Measurements from ENCODE around the gene MTUS2.

Gene MTUS2

DNA sequence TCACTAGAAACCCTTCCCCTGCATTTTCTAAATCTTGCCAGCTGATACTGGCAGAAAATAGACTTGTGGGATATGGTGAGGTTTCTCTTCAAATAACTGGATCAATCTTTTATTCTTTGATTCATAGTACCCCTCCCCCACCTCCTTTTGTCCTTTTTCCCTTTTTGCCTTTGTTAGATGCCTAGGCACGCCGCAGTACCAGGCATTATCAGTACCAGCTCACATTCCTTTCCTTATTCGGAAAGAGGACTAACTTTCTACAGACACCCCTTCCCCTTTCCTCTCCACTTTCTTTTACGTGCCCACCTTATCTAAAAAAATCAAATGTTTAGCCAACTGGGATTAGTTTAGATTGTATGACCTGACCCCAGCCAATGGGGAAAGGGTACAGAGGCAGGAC lies 226.4 kb downstream of the MTUS2 start:
- H4K20me1 ChIP-seq (ENCODE audit: control insufficient read depth, insufficient read depth, low read depth, low read length): no peaks in the 10 kb centered on the region
- H3K4me1 ChIP-seq (ENCODE audit: control insufficient read depth, low read length): no peaks in the 10 kb centered on the region
- H3K4me2 ChIP-seq (ENCODE audit: low read length): no peak overlapping the region
- H3K27ac ChIP-seq (ENCODE audit: low read depth, low read length): no peak overlapping the region
- no peaks in the 10 kb centered on the region for H3K9me3 ChIP-seq (ENCODE audit: control insufficient read depth, insufficient read depth, low read length)
- no peaks in the 10 kb centered on the region for H3K27me3 ChIP-seq (ENCODE audit: control insufficient read depth, low read length)
- H3K4me3 ChIP-seq (ENCODE audit: low read length): no peak overlapping the region
- no peaks in the 10 kb centered on the region for H3F3A ChIP-seq (ENCODE audit: control insufficient read depth, insufficient read depth)
- no peaks in the 10 kb centered on the region for H3K36me3 ChIP-seq (ENCODE audit: control insufficient read depth, low read length)
- H3K9me2 ChIP-seq (replicated peaks; ENCODE audit: control insufficient read depth, low read length): no peaks in the 10 kb centered on the region
- TF ChIP-seq, protein P1, sequence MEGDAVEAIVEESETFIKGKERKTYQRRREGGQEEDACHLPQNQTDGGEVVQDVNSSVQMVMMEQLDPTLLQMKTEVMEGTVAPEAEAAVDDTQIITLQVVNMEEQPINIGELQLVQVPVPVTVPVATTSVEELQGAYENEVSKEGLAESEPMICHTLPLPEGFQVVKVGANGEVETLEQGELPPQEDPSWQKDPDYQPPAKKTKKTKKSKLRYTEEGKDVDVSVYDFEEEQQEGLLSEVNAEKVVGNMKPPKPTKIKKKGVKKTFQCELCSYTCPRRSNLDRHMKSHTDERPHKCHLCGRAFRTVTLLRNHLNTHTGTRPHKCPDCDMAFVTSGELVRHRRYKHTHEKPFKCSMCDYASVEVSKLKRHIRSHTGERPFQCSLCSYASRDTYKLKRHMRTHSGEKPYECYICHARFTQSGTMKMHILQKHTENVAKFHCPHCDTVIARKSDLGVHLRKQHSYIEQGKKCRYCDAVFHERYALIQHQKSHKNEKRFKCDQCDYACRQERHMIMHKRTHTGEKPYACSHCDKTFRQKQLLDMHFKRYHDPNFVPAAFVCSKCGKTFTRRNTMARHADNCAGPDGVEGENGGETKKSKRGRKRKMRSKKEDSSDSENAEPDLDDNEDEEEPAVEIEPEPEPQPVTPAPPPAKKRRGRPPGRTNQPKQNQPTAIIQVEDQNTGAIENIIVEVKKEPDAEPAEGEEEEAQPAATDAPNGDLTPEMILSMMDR (IDR thresholded peaks at IDR 0.05; ENCODE audit: low read depth, low read length, poor library complexity, severe bottlenecking): no peak
- TF ChIP-seq EZH2phosphoT487 (IDR thresholded peaks at IDR 0.05; ENCODE audit: borderline replicate concordance, low read length): no peak
- no peaks in the 10 kb centered on the region for H3K79me2 ChIP-seq (ENCODE audit: control insufficient read depth, low read length)

DNA sequence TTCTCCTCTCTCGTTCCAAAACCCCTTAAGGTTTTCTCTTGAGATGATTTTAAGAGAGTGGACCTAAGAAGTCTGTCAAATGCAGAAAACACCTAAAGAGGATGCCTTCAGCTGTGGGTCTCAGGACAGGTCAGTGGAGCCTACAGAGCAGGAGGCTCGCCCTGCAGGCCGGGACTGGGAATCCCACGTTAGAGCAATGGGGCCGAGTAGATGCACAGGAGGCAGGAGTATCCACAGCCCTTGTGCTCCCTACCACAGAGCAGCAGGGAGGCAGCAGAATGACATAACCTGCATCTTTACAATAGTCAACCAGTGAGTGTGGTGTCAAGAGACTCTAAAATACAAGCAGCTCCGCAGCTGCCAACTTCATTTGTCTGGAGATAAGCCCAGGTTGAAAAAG lies 229.4 kb downstream of the MTUS2 start:
- no peak overlapping the region for H3K4me3 ChIP-seq (ENCODE audit: low read length)
- TF ChIP-seq, protein P1 (IDR thresholded peaks at IDR 0.05; ENCODE audit: low read depth, low read length, poor library complexity, severe bottlenecking): no peak
- TF ChIP-seq EZH2phosphoT487 (IDR thresholded peaks at IDR 0.05; ENCODE audit: borderline replicate concordance, low read length): no peak
- no peaks in the 10 kb centered on the region for H3K27me3 ChIP-seq (ENCODE audit: control insufficient read depth, low read length)
- H3K79me2 ChIP-seq (ENCODE audit: control insufficient read depth, low read length): no peaks in the 10 kb centered on the region
- no peaks in the 10 kb centered on the region for H3F3A ChIP-seq (ENCODE audit: control insufficient read depth, insufficient read depth)
- H3K9me2 ChIP-seq (replicated peaks; ENCODE audit: control insufficient read depth, low read length): no peaks in the 10 kb centered on the region
- H3K4me1 ChIP-seq (ENCODE audit: control insufficient read depth, low read length): no peaks in the 10 kb centered on the region
- no peak overlapping the region for H3K4me2 ChIP-seq (ENCODE audit: low read length)
- H4K20me1 ChIP-seq (ENCODE audit: control insufficient read depth, insufficient read depth, low read depth, low read length): no peaks in the 10 kb centered on the region
- no peaks in the 10 kb centered on the region for H3K36me3 ChIP-seq (ENCODE audit: control insufficient read depth, low read length)
- H3K27ac ChIP-seq (ENCODE audit: low read depth, low read length): no peak overlapping the region
- no peaks in the 10 kb centered on the region for H3K9me3 ChIP-seq (ENCODE audit: control insufficient read depth, insufficient read depth, low read length)

DNA sequence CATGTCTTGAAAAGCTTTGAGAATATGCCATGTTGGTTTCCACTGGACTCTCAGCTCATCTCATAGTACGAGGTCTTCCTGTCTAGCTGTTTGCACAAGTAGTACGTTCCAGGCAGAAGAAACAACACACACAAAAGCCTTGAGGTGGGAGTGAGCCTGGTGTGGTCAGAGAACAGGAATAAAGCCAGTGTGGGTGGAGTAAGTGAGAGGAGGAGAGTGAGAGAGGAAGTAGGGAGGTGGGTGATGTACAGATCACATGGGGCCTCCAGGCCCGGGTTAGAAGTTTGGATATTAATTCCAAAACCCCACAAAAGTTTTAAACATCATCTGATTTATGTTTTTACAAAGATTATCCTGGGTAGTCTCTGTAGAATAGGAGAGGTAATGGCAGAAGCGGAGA lies 230.6 kb downstream of the MTUS2 start:
- no peak overlapping the region for H3K4me3 ChIP-seq (ENCODE audit: low read length)
- no peaks in the 10 kb centered on the region for H3F3A ChIP-seq (ENCODE audit: control insufficient read depth, insufficient read depth)
- no peaks in the 10 kb centered on the region for H3K36me3 ChIP-seq (ENCODE audit: control insufficient read depth, low read length)
- H3K27me3 ChIP-seq (ENCODE audit: control insufficient read depth, low read length): no peaks in the 10 kb centered on the region
- no peaks in the 10 kb centered on the region for H4K20me1 ChIP-seq (ENCODE audit: control insufficient read depth, insufficient read depth, low read depth, low read length)
- TF ChIP-seq, protein P1 (IDR thresholded peaks at IDR 0.05; ENCODE audit: low read depth, low read length, poor library complexity, severe bottlenecking): no peak
- TF ChIP-seq EZH2phosphoT487 (IDR thresholded peaks at IDR 0.05; ENCODE audit: borderline replicate concordance, low read length): no peak
- H3K79me2 ChIP-seq (ENCODE audit: control insufficient read depth, low read length): no peaks in the 10 kb centered on the region
- no peak overlapping the region for H3K4me2 ChIP-seq (ENCODE audit: low read length)
- no peaks in the 10 kb centered on the region for H3K4me1 ChIP-seq (ENCODE audit: control insufficient read depth, low read length)
- H3K27ac ChIP-seq (ENCODE audit: low read depth, low read length): no peak overlapping the region
- H3K9me3 ChIP-seq (ENCODE audit: control insufficient read depth, insufficient read depth, low read length): no peaks in the 10 kb centered on the region
- H3K9me2 ChIP-seq (replicated peaks; ENCODE audit: control insufficient read depth, low read length): no peaks in the 10 kb centered on the region

DNA sequence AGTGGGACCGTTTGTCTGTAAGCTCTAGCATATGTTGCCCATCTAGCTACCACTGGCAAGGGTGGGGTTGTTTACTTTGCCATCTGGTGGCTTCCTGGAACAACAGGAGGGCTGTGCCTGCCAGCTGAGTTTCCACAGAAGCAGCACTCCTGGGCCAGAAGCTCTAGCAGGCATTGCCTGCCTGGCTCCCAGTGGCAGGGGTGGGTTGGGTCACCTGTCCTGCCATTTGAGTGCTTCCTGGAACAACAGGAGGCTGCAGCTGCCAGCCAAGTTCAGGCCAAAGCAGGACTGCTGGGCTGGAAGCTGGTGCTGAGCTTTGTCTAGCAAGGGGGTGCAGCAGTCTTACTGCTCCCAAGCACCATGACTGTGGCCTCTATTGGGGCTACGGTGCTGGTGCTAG lies 239.7 kb downstream of the MTUS2 start:
- Histone ChIP-seq H3F3A (ENCODE audit: control insufficient read depth, insufficient read depth) (no peaks in the 10 kb centered on the region), H3K79me2 (ENCODE audit: control insufficient read depth, low read length) (no peaks in the 10 kb centered on the region), H4K20me1 (ENCODE audit: control insufficient read depth, insufficient read depth, low read depth, low read length) (no peaks in the 10 kb centered on the region), H3K4me3 (ENCODE audit: low read length) (no peak overlapping the region), H3K27me3 (ENCODE audit: control insufficient read depth, low read length) (no peaks in the 10 kb centered on the region), H3K36me3 (ENCODE audit: control insufficient read depth, low read length) (no peaks in the 10 kb centered on the region), H3K4me1 (ENCODE audit: control insufficient read depth, low read length) (no peaks in the 10 kb centered on the region), H3K27ac (ENCODE audit: low read depth, low read length) (no peak overlapping the region), H3K4me2 (ENCODE audit: low read length) (no peak overlapping the region), H3K9me2 (replicated peaks; ENCODE audit: control insufficient read depth, low read length) (no peaks in the 10 kb centered on the region), H3K9me3 (ENCODE audit: control insufficient read depth, insufficient read depth, low read length) (peaks cover 4% of the 10 kb centered on the region; the same call in 1 of the 2 replicates)
- TF ChIP-seq, protein P1 (IDR thresholded peaks at IDR 0.05; ENCODE audit: low read depth, low read length, poor library complexity, severe bottlenecking): no peak
- no peak for TF ChIP-seq EZH2phosphoT487 (IDR thresholded peaks at IDR 0.05; ENCODE audit: borderline replicate concordance, low read length)

All from DOHH2 (cell line).